Measurements from ENCODE around the gene NID1.

NID1 gene

GRCh38 chr1:236016083-236016482 is 48.8 kb downstream of the NID1 start:
- DNase-seq (ENCODE audit: insufficient read length, low spot score) (no peak), FAIRE-seq (no peak)
- TF ChIP-seq, protein P1, sequence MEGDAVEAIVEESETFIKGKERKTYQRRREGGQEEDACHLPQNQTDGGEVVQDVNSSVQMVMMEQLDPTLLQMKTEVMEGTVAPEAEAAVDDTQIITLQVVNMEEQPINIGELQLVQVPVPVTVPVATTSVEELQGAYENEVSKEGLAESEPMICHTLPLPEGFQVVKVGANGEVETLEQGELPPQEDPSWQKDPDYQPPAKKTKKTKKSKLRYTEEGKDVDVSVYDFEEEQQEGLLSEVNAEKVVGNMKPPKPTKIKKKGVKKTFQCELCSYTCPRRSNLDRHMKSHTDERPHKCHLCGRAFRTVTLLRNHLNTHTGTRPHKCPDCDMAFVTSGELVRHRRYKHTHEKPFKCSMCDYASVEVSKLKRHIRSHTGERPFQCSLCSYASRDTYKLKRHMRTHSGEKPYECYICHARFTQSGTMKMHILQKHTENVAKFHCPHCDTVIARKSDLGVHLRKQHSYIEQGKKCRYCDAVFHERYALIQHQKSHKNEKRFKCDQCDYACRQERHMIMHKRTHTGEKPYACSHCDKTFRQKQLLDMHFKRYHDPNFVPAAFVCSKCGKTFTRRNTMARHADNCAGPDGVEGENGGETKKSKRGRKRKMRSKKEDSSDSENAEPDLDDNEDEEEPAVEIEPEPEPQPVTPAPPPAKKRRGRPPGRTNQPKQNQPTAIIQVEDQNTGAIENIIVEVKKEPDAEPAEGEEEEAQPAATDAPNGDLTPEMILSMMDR (IDR thresholded peaks at IDR 0.05; ENCODE audit: insufficient read depth, missing control alignments): no peak

- no peak for DNase-seq (ENCODE audit: insufficient read length, low spot score)
- TF ChIP-seq, protein P1 (IDR thresholded peaks at IDR 0.05; ENCODE audit: insufficient read depth, missing control alignments): no peak
- no peak for FAIRE-seq
Observed at GRCh38 chr1:236015539-236015938, 49.4 kb downstream of the NID1 start.

DNA sequence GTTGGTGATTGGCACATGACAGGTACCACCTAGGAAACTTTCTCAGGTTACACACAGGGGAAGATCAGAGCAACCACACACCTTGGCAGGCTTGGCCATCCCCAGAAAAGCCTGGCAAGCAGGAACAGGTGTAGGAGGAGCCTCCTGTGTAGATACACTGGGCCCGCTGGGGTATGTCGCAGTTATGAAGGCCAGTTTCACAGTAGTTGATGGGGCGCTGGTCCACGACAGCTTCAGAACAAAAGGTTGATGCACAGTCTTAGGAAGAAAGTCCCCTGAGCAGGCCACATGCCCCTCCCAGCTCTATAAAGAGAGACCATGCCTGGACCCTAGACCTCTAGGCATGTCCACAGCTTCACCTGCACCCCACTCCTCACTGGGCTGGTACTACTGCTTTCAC is 51.6 kb downstream of the NID1 start:
- TF ChIP-seq, protein P1 (IDR thresholded peaks at IDR 0.05; ENCODE audit: insufficient read depth, missing control alignments): no peak
- no peak for DNase-seq (ENCODE audit: insufficient read length, low spot score)
- no peak for FAIRE-seq

DNA sequence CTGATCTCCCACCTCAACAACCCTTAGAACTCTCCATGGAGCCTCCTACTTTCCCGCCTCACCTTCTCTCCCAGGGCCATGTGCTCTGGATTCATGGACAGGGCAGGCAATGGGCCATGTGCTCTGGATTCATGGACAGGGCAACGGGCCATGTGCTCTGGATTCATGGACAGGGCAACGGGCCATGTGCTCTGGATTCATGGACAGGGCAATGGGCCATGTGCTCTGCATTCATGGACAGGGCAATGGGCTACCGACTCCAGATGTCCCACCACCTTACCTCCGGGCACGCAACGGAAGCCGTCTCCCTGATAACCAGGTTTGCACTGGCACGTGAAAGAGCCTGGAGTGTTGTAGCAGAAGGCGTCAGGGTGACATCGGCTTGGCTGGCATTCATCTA is 53.2 kb downstream of the NID1 start:
- TF ChIP-seq, protein P1 (IDR thresholded peaks at IDR 0.05; ENCODE audit: insufficient read depth, missing control alignments): no peak
- DNase-seq (ENCODE audit: insufficient read length, low spot score): no peak
- FAIRE-seq: no peak

DNA sequence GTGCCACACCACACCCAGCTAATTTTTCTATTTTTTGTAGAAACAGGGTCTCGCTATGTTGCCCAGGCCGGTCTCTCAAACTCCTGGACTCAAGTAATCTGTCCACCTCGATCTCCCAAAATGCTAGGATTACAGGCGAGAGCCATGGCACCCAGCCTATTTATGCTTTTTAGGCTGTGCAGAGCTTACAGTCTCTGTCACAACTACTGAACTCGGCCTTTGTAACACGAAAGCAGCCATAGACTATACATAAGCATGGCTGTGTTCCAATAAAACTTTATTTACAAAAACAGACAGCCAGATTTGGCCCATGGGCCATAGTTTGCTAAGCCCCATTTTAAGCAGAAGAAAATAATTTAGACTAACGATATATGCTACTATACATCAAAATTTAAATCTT is 54.4 kb downstream of the NID1 start:
- TF ChIP-seq, protein P1 (IDR thresholded peaks at IDR 0.05; ENCODE audit: insufficient read depth, missing control alignments): no peak
- FAIRE-seq (no peak), DNase-seq (ENCODE audit: insufficient read length, low spot score) (no peak)

DNA sequence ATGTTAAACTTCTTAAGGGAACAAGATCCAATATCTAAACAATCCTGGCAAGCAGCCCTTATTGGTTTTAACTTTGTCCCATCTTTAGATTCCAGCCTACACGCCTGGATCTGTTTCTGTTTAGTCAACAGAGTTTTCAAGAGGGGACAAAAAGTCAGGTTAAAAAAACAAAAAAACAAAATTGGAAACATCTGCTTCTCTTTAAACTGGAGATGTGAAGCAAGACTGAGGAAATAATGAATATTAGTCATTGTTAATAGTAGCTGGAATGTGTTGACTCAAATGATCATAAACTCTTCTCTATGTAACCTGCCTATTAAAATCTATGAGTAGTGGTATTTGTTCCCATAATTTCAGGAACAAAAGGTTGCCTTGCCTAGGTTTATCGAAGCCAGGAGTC is 55.0 kb downstream of the NID1 start:
- DNase-seq (ENCODE audit: insufficient read length, low spot score) (no peak), FAIRE-seq (no peak)
- TF ChIP-seq, protein P1 (IDR thresholded peaks at IDR 0.05; ENCODE audit: insufficient read depth, missing control alignments): no peak

- no peak for DNase-seq (ENCODE audit: insufficient read length, low spot score)
- TF ChIP-seq, protein P1 (IDR thresholded peaks at IDR 0.05; ENCODE audit: insufficient read depth, missing control alignments): no peak
Observed at GRCh38 chr1:236009191-236009590, 55.7 kb downstream of the NID1 start.

More at GRCh38 chr1:236009191-236009590, 55.7 kb downstream of the NID1 start:
- no peak for FAIRE-seq

All from D721Med (cell line).